Transverse colon (tissue), 4 donors: Measurements from ENCODE around the gene PAN3. TPM values are rescaled to one million over a fixed set of nuclear protein-coding genes. Genes with fewer than 3 reads are reported as not detected.

Experiments
- DNase-seq: peaks from one replicate; pipeline ENCODE4 v3.0.0-alpha.2; 2019
- H3K27ac ChIP-seq, 4 donors: fragments of 200-600 bp; sonication (generic); 2 replicates each; pipeline ENCODE4 v1.5.1; 2016 to 2018; ENCODE audit warnings: inconsistent platforms in 4 of 4
- H3K27me3 ChIP-seq: fragments of 200-600 bp; sonication (generic); 2 replicates; pipeline ENCODE4 v1.5.1; 2017; ENCODE audit warnings: inconsistent platforms
- H3K36me3 ChIP-seq, 4 donors: fragments of 200-600 bp; sonication (generic); 2 replicates each; pipeline ENCODE4 v1.5.1; 2017 to 2019; ENCODE audit warnings: inconsistent platforms in 4 of 4
- H3K4me1 ChIP-seq, 4 donors: fragments of 200-600 bp; sonication (generic); 2 replicates each; pipeline ENCODE4 v1.5.1; 2017 to 2020; ENCODE audit warnings: inconsistent platforms in 4 of 4
- H3K4me3 ChIP-seq, 4 donors: fragments of 200-600 bp; sonication (generic); 1 replicate in 1 of 4; 2 replicates in 3 of 4; pipeline versions ENCODE4 v1.5.1 to v1.6.1; 2017 to 2019; ENCODE audit warnings: inconsistent platforms in 4 of 4
- H3K9me3 ChIP-seq, 2 donors: fragments of 200-600 bp; sonication (generic); 2 replicates each; pipeline ENCODE4 v1.5.1; 2017 to 2019; ENCODE audit warnings: inconsistent platforms in 2 of 2
- EP300 ChIP-seq: sonication (generic); formaldehyde crosslinking; IDR thresholded peaks from one replicate; pipeline ENCODE4 v1.6.1; 2017; ENCODE audit warnings: antibody characterized with exemption, low read depth
- POLR2A ChIP-seq: fragments of 450-650 bp; IDR thresholded peaks from one replicate; pipeline ENCODE4 v1.6.1; 2016; ENCODE audit warnings: antibody characterized with exemption, mild to moderate bottlenecking, moderate library complexity
- POLR2AphosphoS5 ChIP-seq, 3 donors: sonication (generic); formaldehyde crosslinking; IDR thresholded peaks; one replicate each; pipeline ENCODE4 v1.6.1; 2016; ENCODE audit warnings: antibody characterized with exemption in 3 of 3
- WGBS, 2 donors: methylation state at CpG; one replicate each; pipeline ENCODE4 v1.1.5; 2018; ENCODE audit warnings: low coverage in 1 of 2; 5-methylcytosine and 5-hydroxymethylcytosine counted together
- in situ Hi-C, 4 donors: fragments of 200-750 bp; cut with MboI; loops; one replicate each; pipeline versions ENCODE4 v1.15.0 to v1.15.1; 2017; ENCODE audit warnings: low sequenced_read_pairs in 3 of 4, low pct_ligation_motif_present in 1 of 4, low pct_unique_long_range_greater_than_20kb in 1 of 4
- intact Hi-C: fragments of 100-400 bp; cut with DNase I; formaldehyde crosslinking; loops from one replicate; pipeline ENCODE4 v1.15.1; 2023; ENCODE audit warnings: low total_unique reads
- total RNA-seq, 4 donors: library from RNA; depleted of rRNA; stranded (reverse); fragments of >200 nt; gene quantifications; one replicate each; pipeline ENCODE4 v1.1.0, GENCODE V29; 2016
- TF ChIP-seq, protein P1 (sequence below), 5 experiments: fragments of 200-600 bp in 3 of 5; fragments of 450-650 bp in 2 of 5; sonication (generic) in 3 of 5; IDR thresholded peaks; 1 replicate in 2 of 5; 2 replicates in 3 of 5; pipeline ENCODE4 v1.5.1; 2016 to 2017; ENCODE audit warnings: antibody characterized with exemption in 5 of 5, inconsistent platforms in 3 of 5, mild to moderate bottlenecking in 2 of 5, moderate library complexity in 1 of 5

The PAN3 gene
- 100 to 1,000 TPM in 1 of 4 donors, 10 to 100 TPM in 3; 28.3 to 107 (median 46.6) TPM for total RNA-seq

GRCh38 chr13:28138012-28138755 is at the start of gene PAN3:
PAN3 (plus strand) TSS chr13:28138545; CDS start chr13:28138658, 113 bp downstream.
- in situ Hi-C loops (no loop called here), intact Hi-C loops (no loop called here)
- no peaks in the 10 kb centered on the region for H3K9me3 ChIP-seq
- TF ChIP-seq POLR2AphosphoS5 (IDR thresholded peaks at IDR 0.05), result peak; percentile 80 to 91 (median 81)
- peak; percentile 73 for TF ChIP-seq POLR2A
- TF ChIP-seq, protein P1, sequence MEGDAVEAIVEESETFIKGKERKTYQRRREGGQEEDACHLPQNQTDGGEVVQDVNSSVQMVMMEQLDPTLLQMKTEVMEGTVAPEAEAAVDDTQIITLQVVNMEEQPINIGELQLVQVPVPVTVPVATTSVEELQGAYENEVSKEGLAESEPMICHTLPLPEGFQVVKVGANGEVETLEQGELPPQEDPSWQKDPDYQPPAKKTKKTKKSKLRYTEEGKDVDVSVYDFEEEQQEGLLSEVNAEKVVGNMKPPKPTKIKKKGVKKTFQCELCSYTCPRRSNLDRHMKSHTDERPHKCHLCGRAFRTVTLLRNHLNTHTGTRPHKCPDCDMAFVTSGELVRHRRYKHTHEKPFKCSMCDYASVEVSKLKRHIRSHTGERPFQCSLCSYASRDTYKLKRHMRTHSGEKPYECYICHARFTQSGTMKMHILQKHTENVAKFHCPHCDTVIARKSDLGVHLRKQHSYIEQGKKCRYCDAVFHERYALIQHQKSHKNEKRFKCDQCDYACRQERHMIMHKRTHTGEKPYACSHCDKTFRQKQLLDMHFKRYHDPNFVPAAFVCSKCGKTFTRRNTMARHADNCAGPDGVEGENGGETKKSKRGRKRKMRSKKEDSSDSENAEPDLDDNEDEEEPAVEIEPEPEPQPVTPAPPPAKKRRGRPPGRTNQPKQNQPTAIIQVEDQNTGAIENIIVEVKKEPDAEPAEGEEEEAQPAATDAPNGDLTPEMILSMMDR (IDR thresholded peaks at IDR 0.05), result peak in 1 of 5 experiments; percentile 10
- no peak for TF ChIP-seq EP300
- no peaks in the 10 kb centered on the region for H3K36me3 ChIP-seq
- DNase-seq, result peak; percentile 94
- H3K4me3 ChIP-seq, result peak within 1 kb of the TSS; percentile 84 to 100 (median 94)
- no peaks in the 10 kb centered on the region for H3K27me3 ChIP-seq
- H3K27ac ChIP-seq, result peak within 1 kb of the TSS; percentile 98 to 100 (median 99)
- 0% methylated on average over 55 of the region's 84 CpGs; no CpG with 5 or more reads in 1 of the 2 donors for WGBS, 2 donors
- peaks cover 4 to 34% (median 20%) of the 10 kb centered on the region in 4 donors for H3K4me1 ChIP-seq

GRCh38 chr13:28089065-28089464 is 49.3 kb upstream of the PAN3 start:
- intact Hi-C loops, result no loop called here
- no peak for TF ChIP-seq POLR2AphosphoS5 (IDR thresholded peaks at IDR 0.05)
- no peak for TF ChIP-seq POLR2A
- TF ChIP-seq, protein P1 (IDR thresholded peaks at IDR 0.05), result no peak
- TF ChIP-seq EP300, result no peak
- in situ Hi-C loops, result no loop called here
- Histone ChIP-seq H3K36me3 (no peaks in the 10 kb centered on the region), H3K4me3 (no peak overlapping the region), H3K27ac (no peak overlapping the region), H3K9me3 (no peaks in the 10 kb centered on the region), H3K4me1 (no peaks in the 10 kb centered on the region), H3K27me3 (peaks cover 15% of the 10 kb centered on the region)
- 23 to 50% methylated on average over 1 of the region's 1 CpG for WGBS, 2 donors
- no peak for DNase-seq

DNA sequence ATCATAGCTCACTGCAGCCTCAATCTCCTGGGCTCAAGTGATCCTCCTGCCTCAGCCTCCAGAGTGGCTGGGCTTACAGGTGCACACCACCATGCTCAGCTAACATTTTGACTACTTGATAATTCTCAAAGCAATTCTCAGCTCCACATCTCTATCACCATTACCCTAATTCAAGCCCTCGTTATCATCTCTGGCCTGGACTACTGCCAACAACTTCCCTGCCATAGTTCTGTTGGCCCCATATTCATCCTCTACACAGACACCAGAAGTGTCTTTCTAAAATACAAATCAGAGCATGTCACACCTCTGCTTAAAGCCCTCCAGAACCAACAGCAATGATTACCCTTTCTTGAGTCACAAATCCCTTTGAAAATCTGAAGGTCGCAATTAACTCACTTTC is 45.9 kb upstream of the PAN3 start:
- Histone ChIP-seq H3K4me1 (no peaks in the 10 kb centered on the region), H3K4me3 (no peak overlapping the region), H3K27me3 (peaks cover 40% of the 10 kb centered on the region), H3K36me3 (no peaks in the 10 kb centered on the region), H3K27ac (no peak overlapping the region), H3K9me3 (no peaks in the 10 kb centered on the region)
- 69 to 70% methylated on average over 2 of the region's 2 CpGs for WGBS, 2 donors
- TF ChIP-seq POLR2AphosphoS5 (IDR thresholded peaks at IDR 0.05) (no peak), EP300 (no peak), POLR2A (no peak)
- TF ChIP-seq, protein P1 (IDR thresholded peaks at IDR 0.05), result no peak
- intact Hi-C loops (no loop called here), in situ Hi-C loops (no loop called here)
- no peak for DNase-seq

GRCh38 chr13:28093881-28094280 is 44.5 kb upstream of the PAN3 start:
- in situ Hi-C loops, result no loop called here
- no peak for TF ChIP-seq POLR2AphosphoS5 (IDR thresholded peaks at IDR 0.05)
- TF ChIP-seq, protein P1 (IDR thresholded peaks at IDR 0.05), result no peak
- no peak for TF ChIP-seq POLR2A
- no peak for TF ChIP-seq EP300

More at GRCh38 chr13:28093881-28094280, 44.5 kb upstream of the PAN3 start:
- Histone ChIP-seq H3K27me3 (peaks cover 52% of the 10 kb centered on the region), H3K9me3 (no peaks in the 10 kb centered on the region), H3K4me3 (no peak overlapping the region), H3K36me3 (no peaks in the 10 kb centered on the region), H3K27ac (no peak overlapping the region), H3K4me1 (no peaks in the 10 kb centered on the region)
- WGBS, 2 donors, result 48 to 56% methylated on average over 5 of the region's 5 CpGs
- intact Hi-C loops, result no loop called here
- no peak for DNase-seq
